Right cardiac atrium (tissue), 5 donors: ENCODE data around the gene ZNF316. TPM values are rescaled to one million over a fixed set of nuclear protein-coding genes. Genes with fewer than 3 reads are reported as not detected.

Source experiments
- ATAC-seq, 2 donors: fragments of 200-7000 bp; cut with Tn5 transposase; one replicate each; pipeline versions ENCODE4 v1.8.0 to v1.9.1; 2020; ENCODE audit warnings: moderate library complexity in 2 of 2, mild to moderate bottlenecking in 1 of 2
- DNase-seq, 3 donors: peaks; one replicate each; pipeline ENCODE4 v3.0.0-alpha.2; 2020
- H3K27ac ChIP-seq: one replicate; pipeline ENCODE4 v1.5.1; 2013; ENCODE audit warnings: mild to moderate bottlenecking, low read length, control low read depth, moderate library complexity
- H3K27me3 ChIP-seq: one replicate; pipeline ENCODE4 v1.6.1; 2013; ENCODE audit not compliant: control insufficient read depth, insufficient read depth
- H3K4me1 ChIP-seq: one replicate; pipeline ENCODE4 v1.6.1; 2013; ENCODE audit warnings: low read length; ENCODE audit not compliant: control insufficient read depth, insufficient read depth
- H3K4me3 ChIP-seq: one replicate; pipeline ENCODE4 v1.5.1; 2013; ENCODE audit warnings: low read length, control low read depth
- H3K9me3 ChIP-seq: one replicate; pipeline ENCODE4 v1.6.1; 2013; ENCODE audit warnings: low read length; ENCODE audit not compliant: control insufficient read depth
- WGBS: extraction: QIAGEN DNeasy Blood & Tissue Kit; methylation state at CpG from one replicate; pipeline ENCODE4 v1.1.7; 2013; 5-methylcytosine and 5-hydroxymethylcytosine counted together
- intact Hi-C, 4 donors: fragments of 100-400 bp; cut with DNase I; formaldehyde crosslinking; loops; one replicate each; pipeline versions ENCODE4 v1.11.0 to v1.14.0; 2022 to 2023
- polyA plus RNA-seq: library from polyadenylated mRNA; stranded (reverse); fragments of 200-250 nt; gene quantifications from one replicate; pipeline ENCODE4 v1.2.3, GENCODE V29; 2013
- total RNA-seq, 4 donors: library from RNA; stranded (reverse); fragmentation: NEBNext Ultra II Directional; extraction: Animal tissue kit (Norgen Biotek cat#: 25700); gene quantifications; one replicate each; pipeline ENCODE4 v1.2.1, GENCODE V29; 2021
- donor health status: healthy with polysubstance abuse.
- donor health status: DM: no; HTN: yes; CAD: no.
- donor health status: DM: no; HTN: no; CAD: no.
- donor health status: DM: no; HTN: yes; CAD: no; lungs with severe emphysema.
- donor health status: DM: yes; HTN: yes; CAD: no.

The ZNF316 gene
- total and polyA plus RNA-seq, 5 donors = 11.7 to 20.7 (median 16.9) TPM

- ATAC-seq = no peak
- Histone ChIP-seq H3K4me1 (no peaks in the 10 kb centered on the region), H3K27ac (no peak overlapping the region), H3K9me3 (no peaks in the 10 kb centered on the region), H3K4me3 (no peak overlapping the region), H3K27me3 (no peaks in the 10 kb centered on the region)
- intact Hi-C loops = no loop called here
- no peak for DNase-seq
- 92% methylated on average over 5 of the region's 5 CpGs for WGBS
These were observed 11.6 kb downstream of the ZNF316 start for GRCh38 chr7:6648815-6649104.

- peak in 1 of 3 donors; percentile 40 for DNase-seq
These were observed 12.3 kb downstream of the ZNF316 start for GRCh38 chr7:6649241-6649961.

GRCh38 chr7:6650086-6650485 lies 13.0 kb downstream of the ZNF316 start:
- Histone ChIP-seq H3K4me1 (no peaks in the 10 kb centered on the region), H3K27ac (no peak overlapping the region), H3K9me3 (no peaks in the 10 kb centered on the region), H3K27me3 (no peaks in the 10 kb centered on the region), H3K4me3 (no peak overlapping the region)
- intact Hi-C loops = no loop called here
- 96% methylated on average over 10 of the region's 10 CpGs for whole genome bisulfite sequencing
- peak in 1 of 3 donors; percentile 32 for DNase-seq
- ATAC-seq = no peak

More at GRCh38 chr7:6649241-6649961, 12.3 kb downstream of the ZNF316 start:
- Histone ChIP-seq H3K4me1 (no peaks in the 10 kb centered on the region), H3K9me3 (no peaks in the 10 kb centered on the region), H3K27ac (no peak overlapping the region), H3K27me3 (no peaks in the 10 kb centered on the region), H3K4me3 (no peak overlapping the region)
- 75% methylated on average over 13 of the region's 13 CpGs for WGBS
- ATAC-seq = no peak
- intact Hi-C loops = no loop called here

GRCh38 chr7:6650521-6651011 lies 13.4 kb downstream of the ZNF316 start:
- intact Hi-C loops = no loop called here
- no peak for DNase-seq

GRCh38 chr7:6651851-6652445 lies 14.8 kb downstream of the ZNF316 start:
- DNase-seq = no peak
- WGBS = 99% methylated on average over 32 of the region's 32 CpGs
- Histone ChIP-seq H3K4me1 (no peaks in the 10 kb centered on the region), H3K4me3 (no peak overlapping the region), H3K27ac (no peak overlapping the region), H3K27me3 (no peaks in the 10 kb centered on the region), H3K9me3 (no peaks in the 10 kb centered on the region)
- ATAC-seq = no peak
- intact Hi-C loops = no loop called here

More at GRCh38 chr7:6650521-6651011, 13.4 kb downstream of the ZNF316 start:
- Histone ChIP-seq H3K27ac (no peak overlapping the region), H3K4me3 (no peak overlapping the region), H3K27me3 (no peaks in the 10 kb centered on the region), H3K9me3 (no peaks in the 10 kb centered on the region), H3K4me1 (no peaks in the 10 kb centered on the region)
- WGBS = 97% methylated on average over 12 of the region's 12 CpGs
- no peak for ATAC-seq

GRCh38 chr7:6652446-6653011 lies 15.4 kb downstream of the ZNF316 start:
- H3K9me3 ChIP-seq = no peaks in the 10 kb centered on the region
- ATAC-seq = no peak
- H3K4me1 ChIP-seq = no peaks in the 10 kb centered on the region
- peak in 1 of 3 donors; percentile 56 for DNase-seq
- intact Hi-C loops = no loop called here
- WGBS = 95% methylated on average over 75 of the region's 75 CpGs
- no peak overlapping the region for H3K27ac ChIP-seq
- H3K4me3 ChIP-seq = no peak overlapping the region
- H3K27me3 ChIP-seq = no peaks in the 10 kb centered on the region

- intact Hi-C loops = no loop called here
- Histone ChIP-seq H3K9me3 (no peaks in the 10 kb centered on the region), H3K27me3 (no peaks in the 10 kb centered on the region), H3K27ac (no peak overlapping the region), H3K4me1 (no peaks in the 10 kb centered on the region), H3K4me3 (no peak overlapping the region)
- DNase-seq = no peak
- 92% methylated on average over 146 of the region's 146 CpGs for WGBS
- ATAC-seq = no peak
These were observed 16.2 kb downstream of the ZNF316 start for GRCh38 chr7:6653071-6654003.

- Histone ChIP-seq H3K4me3 (no peak overlapping the region), H3K4me1 (no peaks in the 10 kb centered on the region), H3K27ac (no peak overlapping the region), H3K9me3 (no peaks in the 10 kb centered on the region), H3K27me3 (no peaks in the 10 kb centered on the region)
- intact Hi-C loops = no loop called here
- DNase-seq (no peak), ATAC-seq (no peak)
- 93% methylated on average over 94 of the region's 94 CpGs for WGBS
These were observed 17.2 kb downstream of the ZNF316 start for GRCh38 chr7:6654113-6654841.

- H3K4me1 ChIP-seq = no peaks in the 10 kb centered on the region
- DNase-seq (no peak), ATAC-seq (no peak)
- WGBS = 95% methylated on average over 48 of the region's 48 CpGs
- intact Hi-C loops = no loop called here
- H3K27ac ChIP-seq = no peak overlapping the region
- H3K9me3 ChIP-seq = no peaks in the 10 kb centered on the region
- no peak overlapping the region for H3K4me3 ChIP-seq
- H3K27me3 ChIP-seq = no peaks in the 10 kb centered on the region
These were observed 17.9 kb downstream of the ZNF316 start for GRCh38 chr7:6654842-6655610.
